GM12892 (cell line): ENCODE measurements around the gene OTUB2.

Experiments
- DNase-seq: peaks from one replicate; pipeline ENCODE4 v3.0.0; 2011; ENCODE audit not compliant: insufficient read length
- FAIRE-seq: peaks from 2 replicates; lab custom pipeline; 2011; peaks lifted over from hg19 to GRCh38; lab: Jason Lieb, UNC
- POLR2A ChIP-seq: IDR thresholded peaks from 2 replicates; pipeline ENCODE4 v1.6.1; 2011; ENCODE audit warnings: low read depth, low read length, control low read depth
- POLR2AphosphoS5 ChIP-seq: IDR thresholded peaks from 2 replicates; pipeline ENCODE4 v1.6.1; 2011; ENCODE audit warnings: low read depth, low read length, control low read depth
- TAF1 ChIP-seq: IDR thresholded peaks from 2 replicates; pipeline ENCODE4 v1.6.1; 2011; ENCODE audit warnings: low read depth, mild to moderate bottlenecking, control low read depth, low read length, borderline replicate concordance

Gene OTUB2

GRCh38 chr14:94044476-94045091 lies 18.4 kb downstream of the OTUB2 start:
- no peak for DNase-seq
- TF ChIP-seq POLR2AphosphoS5 (no peak), TAF1 (no peak), POLR2A (no peak)
- FAIRE-seq = no peak

GRCh38 chr14:94045101-94045500 lies 19.0 kb downstream of the OTUB2 start:
- DNase-seq (no peak), FAIRE-seq (no peak)
- no peak for TF ChIP-seq TAF1

GRCh38 chr14:94045563-94046345 lies 19.6 kb downstream of the OTUB2 start:
- FAIRE-seq = no peak
- no peak for DNase-seq
- TF ChIP-seq TAF1 (no peak), POLR2AphosphoS5 (0 out of 2 replicates have a peak, but pooled peaks have one; percentile 51)

- peak; percentile 16 for TF ChIP-seq POLR2AphosphoS5
- peak; percentile 41; the same call in 1 of the 2 replicates for TF ChIP-seq POLR2A
- no peak for TF ChIP-seq TAF1
- FAIRE-seq (no peak), DNase-seq (no peak)
Observed at GRCh38 chr14:94046696-94047250, 20.6 kb downstream of the OTUB2 start.

GRCh38 chr14:94047581-94047980 lies 21.4 kb downstream of the OTUB2 start:
- DNase-seq (no peak), FAIRE-seq (no peak)
- TF ChIP-seq POLR2A (no peak), POLR2AphosphoS5 (peak; percentile 8; the same call in 1 of the 2 replicates), TAF1 (no peak)

GRCh38 chr14:94048691-94049624 lies 22.8 kb downstream of the OTUB2 start:
- FAIRE-seq (no peak), DNase-seq (no peak)
- no peak; the same call in 1 of the 2 replicates for TF ChIP-seq POLR2A
- 0 out of 2 replicates have a peak, but pooled peaks have one; percentile 24 for TF ChIP-seq POLR2AphosphoS5
- no peak for TF ChIP-seq TAF1

GRCh38 chr14:94049625-94050023 lies 23.5 kb downstream of the OTUB2 start:
- DNase-seq (no peak), FAIRE-seq (no peak)
- TF ChIP-seq POLR2A (no peak), TAF1 (no peak), POLR2AphosphoS5 (no peak)

- FAIRE-seq (no peak), DNase-seq (no peak)
- no peak for TF ChIP-seq TAF1
- no peak; the same call in 1 of the 2 replicates for TF ChIP-seq POLR2A
- TF ChIP-seq POLR2AphosphoS5 = no peak
Observed at GRCh38 chr14:94050231-94050880, 24.2 kb downstream of the OTUB2 start.

GRCh38 chr14:94051115-94051514 lies 25.0 kb downstream of the OTUB2 start:
- no peak for TF ChIP-seq POLR2AphosphoS5
- DNase-seq = no peak

GRCh38 chr14:94051779-94052178 lies 25.6 kb downstream of the OTUB2 start:
- TF ChIP-seq POLR2A (0 out of 2 replicates have a peak, but pooled peaks have one; percentile 30), TAF1 (no peak)
- no peak for FAIRE-seq

More at GRCh38 chr14:94051115-94051514, 25.0 kb downstream of the OTUB2 start:
- FAIRE-seq = no peak

GRCh38 chr14:94052199-94052598 lies 26.1 kb downstream of the OTUB2 start:
- TF ChIP-seq POLR2A (no peak), POLR2AphosphoS5 (no peak), TAF1 (no peak)
- DNase-seq = no peak
- FAIRE-seq = no peak

More at GRCh38 chr14:94051779-94052178, 25.6 kb downstream of the OTUB2 start:
- DNase-seq = no peak
